Measurements from ENCODE around the gene POLN.

DNA sequence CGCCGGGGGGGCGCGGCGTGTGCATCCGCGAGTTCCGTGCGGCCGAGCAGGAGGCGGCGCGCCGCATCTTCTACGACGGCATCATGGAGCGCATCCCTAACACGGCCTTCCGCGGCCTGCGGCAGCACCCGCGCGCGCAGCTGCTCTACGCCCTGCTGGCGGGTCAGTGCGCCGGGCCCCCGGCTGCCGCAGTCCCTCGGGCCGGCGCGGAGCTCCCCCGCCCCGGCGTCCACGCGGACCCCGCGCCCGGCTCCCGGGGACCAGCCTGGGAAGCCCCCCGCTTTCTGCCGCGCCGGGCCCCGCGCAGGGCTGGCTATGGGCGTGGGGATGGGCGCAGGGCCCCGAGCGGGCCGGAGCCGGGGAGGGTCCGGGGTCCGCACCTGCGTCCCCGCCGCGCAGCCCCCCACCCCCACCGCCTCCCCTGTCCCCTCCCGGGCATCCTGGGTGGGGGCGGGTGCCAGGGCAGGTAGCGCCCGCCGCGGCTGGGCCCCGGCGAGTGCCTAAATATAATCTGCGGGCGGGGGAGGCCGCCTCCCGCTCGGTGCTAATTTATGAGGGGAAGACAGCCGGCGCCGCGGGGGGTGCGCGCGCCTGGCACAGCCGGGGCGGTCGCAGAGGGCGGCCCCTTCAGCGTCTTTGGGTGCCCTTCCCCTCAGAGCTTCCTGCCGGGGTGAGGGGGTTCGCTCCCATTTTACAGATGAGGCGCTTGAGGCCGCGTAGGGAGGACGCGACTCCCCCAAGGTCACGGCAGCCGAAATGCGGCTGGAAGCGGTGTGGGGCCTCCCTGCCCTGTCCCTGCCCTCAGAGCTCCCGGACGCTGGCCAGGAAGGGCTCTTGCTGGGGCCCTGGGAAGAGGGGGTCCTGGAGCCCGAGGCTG, 182.0 kb downstream of the POLN start:
- TF ChIP-seq CTCF (IDR thresholded peaks at IDR 0.05) (no peak), POLR2A (IDR thresholded peaks at IDR 0.05) (no peak)

Measured in stomach (tissue), 4 donors.